GM21723 (cell line): ENCODE measurements around the gene TM4SF1.

ENCODE experiments used
- ATAC-seq: cut with Tn5 transposase; IDR thresholded peaks from one replicate; pipeline ENCODE4 v1.9.1; 2021; ENCODE audit warnings: mild to moderate bottlenecking, moderate library complexity; ENCODE audit not compliant: unreplicated experiment

TM4SF1 gene

GRCh38 chr3:149375501-149376196, 1.8 kb downstream of the TM4SF1 start:
- no peak for ATAC-seq

GRCh38 chr3:149374793-149375500, 2.5 kb downstream of the TM4SF1 start:
- no peak for ATAC-seq

- no peak for ATAC-seq
These were observed 3.1 kb downstream of the TM4SF1 start for GRCh38 chr3:149374391-149374790.

- no peak for ATAC-seq
These were observed 4.0 kb downstream of the TM4SF1 start for GRCh38 chr3:149373235-149374125.

- no peak for ATAC-seq
These were observed 5.7 kb downstream of the TM4SF1 start for GRCh38 chr3:149371723-149372114.

- no peak for ATAC-seq
These were observed 6.3 kb downstream of the TM4SF1 start for GRCh38 chr3:149371001-149371722.

GRCh38 chr3:149369991-149370866, 7.2 kb downstream of the TM4SF1 start:
- ATAC-seq, result no peak

- no peak for ATAC-seq
These were observed 8.6 kb downstream of the TM4SF1 start for GRCh38 chr3:149368674-149369497.

- no peak for ATAC-seq
These were observed 9.2 kb downstream of the TM4SF1 start for GRCh38 chr3:149368201-149368673.

- no peak for ATAC-seq
These were observed 10.3 kb downstream of the TM4SF1 start for GRCh38 chr3:149366941-149367840.

GRCh38 chr3:149366031-149366430, 11.4 kb downstream of the TM4SF1 start:
- ATAC-seq, result no peak

GRCh38 chr3:149364624-149365023, 12.8 kb downstream of the TM4SF1 start:
- no peak for ATAC-seq

GRCh38 chr3:149363053-149363452, 14.4 kb downstream of the TM4SF1 start:
- ATAC-seq, result no peak

GRCh38 chr3:149362366-149362765, 15.1 kb downstream of the TM4SF1 start:
- ATAC-seq, result no peak

- no peak for ATAC-seq
These were observed 20.8 kb downstream of the TM4SF1 start for GRCh38 chr3:149356630-149357029.

GRCh38 chr3:149356044-149356592, 21.3 kb downstream of the TM4SF1 start:
- ATAC-seq, result no peak

- no peak for ATAC-seq
These were observed 23.8 kb downstream of the TM4SF1 start for GRCh38 chr3:149353581-149354184.
